ENCODE data around the gene LRBA.

LRBA gene

GRCh38 chr4:150256225-150256620 lies 758.9 kb downstream of the LRBA start:
- DNase-seq, result no peak

- DNase-seq, result no peak
Observed at GRCh38 chr4:150255610-150256224, 759.4 kb downstream of the LRBA start.

GRCh38 chr4:150253965-150254630 lies 761.0 kb downstream of the LRBA start:
- no peak for DNase-seq

GRCh38 chr4:150253416-150253815 lies 761.7 kb downstream of the LRBA start:
- no peak for DNase-seq

- no peak for DNase-seq
Observed at GRCh38 chr4:150252741-150253140, 762.3 kb downstream of the LRBA start.

- no peak for DNase-seq
Observed at GRCh38 chr4:150252306-150252705, 762.8 kb downstream of the LRBA start.

GRCh38 chr4:150251752-150252190 lies 763.3 kb downstream of the LRBA start:
- no peak for DNase-seq

- no peak for DNase-seq
Observed at GRCh38 chr4:150250998-150251651, 764.0 kb downstream of the LRBA start.

GRCh38 chr4:150250293-150250997 lies 764.6 kb downstream of the LRBA start:
- no peak for DNase-seq

GRCh38 chr4:150248181-150248580 lies 766.9 kb downstream of the LRBA start:
- DNase-seq, result peak; percentile 19

GRCh38 chr4:150247184-150247583 lies 767.9 kb downstream of the LRBA start:
- no peak for DNase-seq

- peak; percentile 53 for DNase-seq
Observed at GRCh38 chr4:150244600-150244999, 770.5 kb downstream of the LRBA start.

- DNase-seq, result no peak
Observed at GRCh38 chr4:150243932-150244331, 771.2 kb downstream of the LRBA start.

GRCh38 chr4:150242820-150243458 lies 772.1 kb downstream of the LRBA start:
- peak; percentile 31 for DNase-seq

- DNase-seq, result no peak
Observed at GRCh38 chr4:150240011-150240410, 775.1 kb downstream of the LRBA start.

GRCh38 chr4:150238591-150238990 lies 776.5 kb downstream of the LRBA start:
- DNase-seq, result no peak

GRCh38 chr4:150237110-150237872 lies 777.8 kb downstream of the LRBA start:
- peak; percentile 93 for DNase-seq

GRCh38 chr4:150236626-150237025 lies 778.5 kb downstream of the LRBA start:
- DNase-seq, result peak; percentile 72

GRCh38 chr4:150235808-150236271 lies 779.2 kb downstream of the LRBA start:
- no peak for DNase-seq

- no peak for DNase-seq
Observed at GRCh38 chr4:150235317-150235716, 779.8 kb downstream of the LRBA start.

GRCh38 chr4:150234246-150234645 lies 780.8 kb downstream of the LRBA start:
- no peak for DNase-seq

GRCh38 chr4:150232029-150232428 lies 783.1 kb downstream of the LRBA start:
- DNase-seq, result no peak
